Erythroblast (primary cell): ENCODE results near the gene SEC24A.

ENCODE experiments used
- GATA1 ChIP-seq: IDR thresholded peaks from 2 replicates; pipeline ENCODE4 v1.6.1; 2011; ENCODE audit warnings: low read depth, mild to moderate bottlenecking, control low read depth, low read length, moderate library complexity
- POLR2A ChIP-seq: IDR thresholded peaks from 2 replicates; pipeline ENCODE4 v1.6.1; 2011; ENCODE audit warnings: mild to moderate bottlenecking, low read length

GRCh38 chr5:134724872-134725271 is 76.3 kb downstream of the SEC24A start:
- no peak for TF ChIP-seq POLR2A
- TF ChIP-seq GATA1, result no peak
